ENCODE measurements around the gene ZNF460. TPM values are rescaled to one million over a fixed set of nuclear protein-coding genes. Genes with fewer than 3 reads are reported as not detected.

The ZNF460 gene
- total and polyA plus RNA-seq, 2 of the 13 experiments (the other 11 are each of a cell fraction or from before 2014, with no cell fraction given): 14.5 to 44.8 TPM

GRCh38 chr19:57280165-57280961 lies at the start of gene ZNF460 (continued):
- TF ChIP-seq ZNF121 (CRISPR knock-in tag; IDR thresholded peaks at IDR 0.05) (no peak), ZNF558 (CRISPR knock-in tag; IDR thresholded peaks at IDR 0.05; ENCODE audit: borderline replicate concordance) (no peak), GFI1 (CRISPR knock-in tag; IDR thresholded peaks at IDR 0.05; ENCODE audit: borderline replicate concordance) (peak; percentile 26; the same call in 1 of the 2 replicates), SRY (CRISPR knock-in tag; IDR thresholded peaks at IDR 0.05) (peak; percentile 72; the same call in 1 of the 2 replicates), PAWR (CRISPR knock-in tag; IDR thresholded peaks at IDR 0.05; ENCODE audit: borderline replicate concordance) (no peak), RAD21 (CRISPR knock-in tag; IDR thresholded peaks at IDR 0.05) (0 out of 2 replicates have a peak, but pooled peaks have one; percentile 33), MTA1 (CRISPR knock-in tag; IDR thresholded peaks at IDR 0.05; ENCODE audit: borderline replicate concordance) (peak; percentile 62; the same call in 1 of the 2 replicates), IRF2 (CRISPR knock-in tag; IDR thresholded peaks at IDR 0.05) (no peak; the same call in none of the 2 replicates), ZSCAN22 (CRISPR knock-in tag; IDR thresholded peaks at IDR 0.05) (no peak), ZNF569 (CRISPR knock-in tag; IDR thresholded peaks at IDR 0.05; ENCODE audit: borderline replicate concordance) (0 out of 2 replicates have a peak, but pooled peaks have one; percentile 78), ZIK1 (CRISPR knock-in tag; IDR thresholded peaks at IDR 0.05; ENCODE audit: borderline replicate concordance, low read depth) (no peak; the same call in 1 of the 2 replicates), TGIF2 (CRISPR knock-in tag; IDR thresholded peaks at IDR 0.05) (0 out of 2 replicates have a peak, but pooled peaks have one; percentile 22), EZH2 (conservative IDR thresholded peaks at IDR 0.05; ENCODE audit: low read depth, low read length) (no peak), ZFP91 (CRISPR knock-in tag; IDR thresholded peaks at IDR 0.05; ENCODE audit: borderline replicate concordance) (peak; percentile 95; the same call in 1 of the 2 replicates), DRAP1 (CRISPR knock-in tag; IDR thresholded peaks at IDR 0.05) (peak; percentile 35; the same call in 1 of the 2 replicates), MAFF (IDR thresholded peaks at IDR 0.05; ENCODE audit: low read depth, low read length) (0 out of 2 replicates have a peak, but pooled peaks have one; percentile 6), SMARCE1 (IDR thresholded peaks at IDR 0.05; ENCODE audit: borderline replicate concordance) (no peak), CEBPG (CRISPR knock-in tag; IDR thresholded peaks at IDR 0.05) (no peak; the same call in 1 of the 2 replicates), ZNF335 (CRISPR knock-in tag; IDR thresholded peaks at IDR 0.05) (peak; percentile 96), RORA (CRISPR knock-in tag; IDR thresholded peaks at IDR 0.05) (no peak), ZSCAN21 (CRISPR knock-in tag; IDR thresholded peaks at IDR 0.05; ENCODE audit: borderline replicate concordance) (no peak), ZNF672 (CRISPR knock-in tag; IDR thresholded peaks at IDR 0.05) (no peak), TBX2 (CRISPR knock-in tag; IDR thresholded peaks at IDR 0.05; ENCODE audit: borderline replicate concordance) (peak; percentile 76), POLR2A (IDR thresholded peaks at IDR 0.05; ENCODE audit: insufficient read depth in 1 of 2, low read depth in 2 of 2, low read length in 2 of 2) (peak; percentile 14 to 66)
- TF ChIP-seq, protein P1, sequence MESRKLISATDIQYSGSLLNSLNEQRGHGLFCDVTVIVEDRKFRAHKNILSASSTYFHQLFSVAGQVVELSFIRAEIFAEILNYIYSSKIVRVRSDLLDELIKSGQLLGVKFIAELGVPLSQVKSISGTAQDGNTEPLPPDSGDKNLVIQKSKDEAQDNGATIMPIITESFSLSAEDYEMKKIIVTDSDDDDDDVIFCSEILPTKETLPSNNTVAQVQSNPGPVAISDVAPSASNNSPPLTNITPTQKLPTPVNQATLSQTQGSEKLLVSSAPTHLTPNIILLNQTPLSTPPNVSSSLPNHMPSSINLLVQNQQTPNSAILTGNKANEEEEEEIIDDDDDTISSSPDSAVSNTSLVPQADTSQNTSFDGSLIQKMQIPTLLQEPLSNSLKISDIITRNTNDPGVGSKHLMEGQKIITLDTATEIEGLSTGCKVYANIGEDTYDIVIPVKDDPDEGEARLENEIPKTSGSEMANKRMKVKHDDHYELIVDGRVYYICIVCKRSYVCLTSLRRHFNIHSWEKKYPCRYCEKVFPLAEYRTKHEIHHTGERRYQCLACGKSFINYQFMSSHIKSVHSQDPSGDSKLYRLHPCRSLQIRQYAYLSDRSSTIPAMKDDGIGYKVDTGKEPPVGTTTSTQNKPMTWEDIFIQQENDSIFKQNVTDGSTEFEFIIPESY (CRISPR knock-in tag; IDR thresholded peaks at IDR 0.05): no peak
- TF ChIP-seq, protein P2, sequence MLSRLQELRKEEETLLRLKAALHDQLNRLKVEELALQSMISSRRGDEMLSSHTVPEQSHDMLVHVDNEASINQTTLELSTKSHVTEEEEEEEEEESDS (CRISPR knock-in tag; IDR thresholded peaks at IDR 0.05; ENCODE audit: borderline replicate concordance): no peak
- TF ChIP-seq, protein P3, sequence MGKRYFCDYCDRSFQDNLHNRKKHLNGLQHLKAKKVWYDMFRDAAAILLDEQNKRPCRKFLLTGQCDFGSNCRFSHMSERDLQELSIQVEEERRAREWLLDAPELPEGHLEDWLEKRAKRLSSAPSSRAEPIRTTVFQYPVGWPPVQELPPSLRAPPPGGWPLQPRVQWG (CRISPR knock-in tag; IDR thresholded peaks at IDR 0.05; ENCODE audit: borderline replicate concordance, low read depth): no peak
